Mammary epithelial cell (primary cell): Measurements from ENCODE around the gene SIVA1.

Experiments used
- CTCF ChIP-seq, 2 donors: IDR thresholded peaks in 1 of 2; conservative IDR thresholded peaks in 1 of 2; 2 replicates each; pipeline ENCODE4 v1.5.1; 2011 to 2012; ENCODE audit warnings: inconsistent platforms in 2 of 2, low read length in 2 of 2, mild to moderate bottlenecking in 2 of 2, control low read depth in 1 of 2, low read depth in 1 of 2; ENCODE audit not compliant: insufficient read depth in 1 of 2; ENCODE audit errors: extremely low read depth in 1 of 2
- EZH2 ChIP-seq: IDR thresholded peaks from 2 replicates; pipeline ENCODE4 v1.6.1; 2012; ENCODE audit warnings: low read length, inconsistent platforms, borderline replicate concordance

- TF ChIP-seq CTCF (conservative IDR thresholded peaks at IDR 0.05 in 1 of 2, IDR thresholded peaks at IDR 0.05 in 1 of 2; ENCODE audit: extremely low read depth in 1 of 2, insufficient read depth in 1 of 2, low read depth in 1 of 2, low read length in 2 of 2) = no peak
- no peak for TF ChIP-seq EZH2
These were observed 46.0 kb upstream of the SIVA1 start for GRCh38 chr14:104706733-104707607.
